SK-N-SH treated with all-trans-retinoic acid at 6 μM for 48 hours (cell line): Measurements from ENCODE around the gene CYTL1.

Experiments used
- BACH2 ChIP-seq: fragments of 250-450 bp; sonication (Bioruptor Pico); IDR thresholded peaks from 2 replicates; pipeline ENCODE4 v1.9.0; 2021; ENCODE audit warnings: mild to moderate bottlenecking, borderline replicate concordance
- ZFP3 ChIP-seq: fragments of 250-450 bp; sonication (Bioruptor Pico); IDR thresholded peaks from 2 replicates; pipeline ENCODE4 v1.5.0; 2020; ENCODE audit warnings: mild to moderate bottlenecking, moderate library complexity

DNA sequence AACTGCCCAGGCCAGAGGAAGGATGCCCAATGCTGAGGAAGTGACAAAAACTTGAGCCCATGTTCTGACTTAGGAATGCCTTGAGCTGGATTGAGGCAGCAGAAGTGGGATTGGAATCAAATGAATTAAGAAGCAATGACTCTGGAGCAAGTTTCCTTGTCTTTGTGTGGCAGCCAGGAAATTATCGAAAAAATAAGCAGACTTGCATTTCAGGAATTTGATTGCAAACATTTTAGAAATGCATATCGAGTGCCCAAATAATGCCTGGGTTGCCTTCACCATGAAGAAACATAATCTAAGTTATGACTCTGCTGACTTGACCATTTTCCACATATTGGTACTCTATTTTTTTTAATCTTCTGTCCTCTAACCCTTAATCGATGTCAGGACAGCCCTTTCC lies 9.5 kb downstream of the CYTL1 start:
- TF ChIP-seq BACH2 (CRISPR knock-in tag) (no peak), ZFP3 (CRISPR knock-in tag) (no peak)
